NCI-H1436 (cell line): Measurements from ENCODE around the gene ELAC1.
"Not testable (repeated sequence)": the region's sequence is repeated elsewhere in the genome, so short reads cannot be mapped to it uniquely, and the experiment has no call there.

Experiments used
- DNase-seq: peaks from one replicate; lab custom pipeline; 2025; lab: John Stamatoyannopoulos, UW

The ELAC1 gene

DNA sequence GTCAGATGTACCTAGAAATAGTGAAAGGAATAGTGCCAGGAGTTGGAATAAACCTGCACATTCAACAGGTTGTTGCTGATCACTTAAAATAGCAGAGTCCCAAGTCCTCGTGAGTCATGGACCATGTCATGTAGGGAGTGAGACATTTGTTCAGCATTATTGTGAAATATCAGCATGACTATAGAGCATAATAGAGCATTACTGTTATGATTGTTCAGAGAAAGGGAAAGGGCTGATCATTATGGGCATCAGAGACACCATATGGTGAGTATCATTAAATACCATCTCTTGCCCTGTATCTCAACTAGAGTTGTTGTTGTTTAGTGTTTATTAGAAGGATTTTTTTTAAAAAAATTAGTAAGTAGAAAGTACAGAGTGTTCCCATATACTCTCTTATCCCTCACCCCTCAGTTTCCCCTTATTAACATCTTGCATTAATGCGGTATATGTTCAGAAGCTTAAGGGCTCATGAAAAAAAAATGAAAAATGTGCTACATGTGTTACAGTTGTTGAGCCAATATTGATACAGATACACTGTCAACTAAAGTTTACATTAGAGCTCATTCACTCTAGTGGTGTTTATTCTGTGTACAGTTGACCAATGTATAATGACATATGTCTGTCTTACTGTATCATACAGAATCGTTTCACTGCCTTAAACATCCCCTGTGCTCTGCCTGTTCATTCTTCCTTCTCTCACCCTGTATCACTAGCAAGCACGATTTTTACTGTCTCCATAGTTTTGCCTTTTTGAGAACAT is 5.7 kb downstream of the ELAC1 start:
- no peak for DNase-seq

DNA sequence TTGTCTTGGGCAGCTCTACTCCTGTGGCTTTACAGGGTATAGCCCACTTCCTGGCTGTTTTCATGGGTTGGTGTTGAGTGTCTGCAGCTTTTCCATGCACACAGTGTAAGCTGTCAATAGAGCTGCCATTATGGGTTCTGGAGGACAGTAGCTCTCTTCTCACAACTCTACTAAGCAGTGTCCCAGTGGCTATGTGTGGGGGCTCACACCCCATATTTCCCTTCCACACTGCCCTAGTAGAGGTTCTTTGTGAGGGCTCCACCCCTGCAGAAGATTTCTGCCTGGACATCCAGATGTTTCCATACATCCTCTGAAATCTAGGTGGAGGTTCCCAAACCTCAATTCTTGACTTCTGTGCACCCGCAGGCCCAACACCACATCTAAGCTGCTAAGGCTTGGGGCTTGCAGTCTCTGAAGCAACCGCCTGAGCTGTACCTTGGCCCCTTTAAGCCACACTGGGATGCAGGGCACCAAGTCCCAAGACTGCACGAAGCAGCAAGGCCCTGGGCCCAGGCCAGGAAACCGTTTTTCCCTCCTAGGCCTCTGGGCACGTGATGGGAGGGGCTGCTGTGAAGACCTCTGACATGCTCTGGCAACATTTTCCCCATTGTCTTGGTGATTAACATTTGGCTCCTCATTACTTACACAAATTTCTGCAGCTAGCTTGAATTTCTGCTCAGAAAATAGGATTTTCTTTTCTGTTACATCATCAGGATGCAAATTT is 9.4 kb downstream of the ELAC1 start:
- DNase-seq: no peak

DNA sequence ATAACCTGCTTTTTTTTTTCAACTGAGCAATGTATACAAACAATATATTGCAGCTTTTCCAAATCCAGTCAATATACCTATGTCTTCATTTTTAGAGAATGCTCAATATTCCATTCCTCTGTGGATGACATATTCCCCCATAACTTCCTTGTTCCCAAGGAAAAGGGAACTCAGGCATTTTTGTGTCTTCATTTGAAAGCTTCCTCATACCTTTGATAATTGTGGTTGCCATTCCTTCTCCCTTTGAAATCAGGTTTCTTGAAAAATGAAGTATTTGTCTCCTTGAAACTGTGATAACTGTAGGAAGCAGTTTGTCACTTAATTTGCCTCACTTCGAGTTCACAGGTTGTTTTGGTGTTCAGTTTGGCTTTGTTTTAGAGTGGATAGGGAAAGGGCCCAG is 13.5 kb downstream of the ELAC1 start:
- DNase-seq: no peak

DNA sequence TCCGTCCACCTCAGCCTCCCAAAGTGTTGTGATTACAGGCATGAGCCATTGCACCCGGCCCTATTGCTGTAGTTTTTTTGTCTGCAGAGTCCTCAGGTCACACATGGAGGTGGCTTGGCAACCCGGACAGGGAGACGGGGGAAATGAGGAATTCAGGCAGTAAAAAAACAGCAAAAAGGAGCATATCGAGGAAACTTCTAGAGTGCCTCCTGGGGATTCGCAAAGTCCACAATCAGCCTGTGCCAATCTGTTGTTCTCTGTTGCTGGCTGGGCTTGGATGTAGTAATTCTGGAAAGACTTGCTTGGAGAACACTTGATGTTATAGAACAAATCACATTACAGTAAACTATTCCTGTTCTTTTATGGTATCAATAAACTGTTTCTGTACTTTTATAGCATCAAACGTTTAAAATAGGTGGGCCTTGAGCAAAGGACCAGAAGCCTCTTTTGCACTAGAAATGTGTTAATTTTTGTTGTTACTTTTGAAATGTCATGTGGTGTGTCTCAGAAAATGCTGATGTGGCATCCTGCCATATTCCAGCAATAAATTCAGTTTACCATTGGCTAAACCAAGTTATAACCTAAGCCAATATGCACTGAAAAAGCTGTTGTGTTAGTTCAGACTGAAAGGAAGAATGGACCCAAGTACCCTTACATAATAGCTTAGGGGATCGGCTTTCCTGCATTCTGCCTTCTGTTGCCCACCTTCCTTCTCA is 14.4 kb downstream of the ELAC1 start:
- no peak for DNase-seq

DNA sequence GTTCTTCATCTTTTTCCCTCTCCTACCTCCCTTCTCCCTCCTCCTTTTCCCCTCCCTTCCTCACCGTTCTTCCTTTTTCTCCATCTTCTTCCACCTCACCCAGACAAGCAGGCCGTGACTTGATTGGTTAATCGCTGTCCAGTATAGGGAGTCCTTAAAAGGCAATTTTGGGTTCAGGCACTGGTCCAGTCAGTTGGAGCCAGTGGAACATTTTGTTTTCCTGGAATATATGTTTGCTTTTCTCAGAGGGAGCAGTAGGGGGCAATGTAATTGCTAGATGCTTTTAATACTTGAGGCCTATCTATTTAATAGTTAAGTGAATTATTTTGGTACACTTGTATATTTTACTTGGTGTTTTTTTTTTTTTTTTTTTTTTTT is 15.0 kb downstream of the ELAC1 start:
- no peak for DNase-seq

DNA sequence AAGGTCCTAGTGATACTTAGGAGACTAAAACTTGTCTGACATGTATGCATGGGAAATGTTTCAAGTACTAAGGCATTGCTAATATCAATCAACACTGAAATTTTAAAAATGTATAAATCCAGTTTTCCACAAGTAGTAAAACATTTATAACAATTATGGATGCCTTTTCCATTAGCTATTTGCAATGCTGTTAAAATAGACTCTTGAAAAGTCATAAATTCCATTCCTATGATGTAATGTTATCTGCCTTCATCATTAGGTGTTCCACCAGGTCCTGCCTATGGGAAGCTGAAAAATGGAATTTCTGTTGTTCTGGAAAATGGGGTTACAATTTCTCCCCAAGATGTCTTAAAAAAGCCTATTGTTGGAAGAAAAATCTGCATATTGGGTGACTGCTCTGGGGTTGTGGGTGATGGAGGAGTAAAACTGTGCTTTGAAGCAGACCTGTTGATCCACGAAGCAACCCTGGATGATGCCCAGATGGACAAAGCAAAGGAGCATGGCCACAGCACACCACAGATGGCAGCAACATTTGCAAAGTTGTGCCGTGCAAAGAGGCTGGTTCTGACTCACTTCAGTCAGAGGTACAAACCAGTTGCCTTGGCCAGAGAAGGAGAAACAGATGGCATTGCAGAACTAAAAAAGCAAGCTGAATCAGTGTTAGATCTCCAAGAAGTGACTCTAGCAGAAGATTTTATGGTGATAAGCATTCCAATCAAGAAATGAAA is 18.7 kb downstream of the ELAC1 start:
- DNase-seq: no peak

DNA sequence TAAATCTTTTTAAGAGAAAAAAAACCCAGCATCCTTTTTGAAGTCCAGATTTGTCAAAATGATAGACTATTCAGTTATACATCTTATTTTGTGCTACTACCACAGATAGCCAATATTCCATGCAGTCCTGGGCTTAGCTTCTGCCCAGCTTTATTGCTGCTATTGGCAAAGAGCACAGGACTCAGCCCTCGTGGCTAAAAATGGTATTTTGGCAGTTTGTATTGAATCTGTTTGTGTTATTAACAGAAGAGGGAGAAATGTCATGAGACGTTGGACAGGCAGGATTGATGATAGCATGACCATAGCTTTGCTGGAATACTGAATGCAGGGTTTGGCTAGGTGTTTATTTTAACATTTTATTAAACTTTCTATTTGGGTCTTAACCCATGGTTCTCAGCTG is 19.4 kb downstream of the ELAC1 start:
- DNase-seq: no peak

DNA sequence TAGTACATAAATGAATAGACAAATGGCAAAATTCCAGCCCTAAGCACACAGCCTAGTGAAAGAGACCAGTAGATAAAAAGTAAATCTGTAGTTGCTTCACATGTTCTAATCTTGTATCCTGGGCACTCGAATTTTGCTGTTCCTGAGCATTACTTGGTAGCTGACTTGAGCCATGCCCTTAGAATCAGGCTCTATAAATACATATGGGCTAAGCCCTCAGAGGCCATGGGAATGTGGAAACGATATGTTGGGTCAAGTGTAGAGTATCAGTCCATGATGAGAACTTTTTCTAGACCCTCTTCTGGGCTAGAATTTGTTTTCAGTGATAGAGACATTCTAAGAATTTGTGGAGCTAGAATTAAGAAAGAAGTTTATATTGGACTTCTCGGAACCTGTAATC is 21.9 kb downstream of the ELAC1 start:
- DNase-seq: no peak

DNA sequence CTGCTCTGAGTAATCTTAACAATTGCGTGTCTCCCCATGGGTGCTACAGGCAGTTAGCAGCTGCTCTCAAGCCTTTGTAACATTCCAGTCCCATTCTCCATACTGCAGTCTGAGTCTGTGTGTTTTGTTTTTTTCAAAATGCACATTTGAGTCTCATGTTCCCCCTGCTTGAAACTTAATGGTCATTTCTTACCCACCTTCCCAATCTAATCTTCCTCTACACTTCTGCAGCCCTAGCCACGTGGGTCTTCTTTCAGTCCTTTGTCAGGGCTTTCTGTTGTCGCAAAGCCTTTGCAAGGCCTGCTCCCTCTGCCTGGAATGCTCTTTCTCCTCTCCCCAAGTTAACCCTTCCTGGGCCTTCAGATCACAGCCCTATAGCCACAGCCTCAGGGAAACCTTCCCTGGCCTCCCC is 24.5 kb downstream of the ELAC1 start:
- DNase-seq: no peak

DNA sequence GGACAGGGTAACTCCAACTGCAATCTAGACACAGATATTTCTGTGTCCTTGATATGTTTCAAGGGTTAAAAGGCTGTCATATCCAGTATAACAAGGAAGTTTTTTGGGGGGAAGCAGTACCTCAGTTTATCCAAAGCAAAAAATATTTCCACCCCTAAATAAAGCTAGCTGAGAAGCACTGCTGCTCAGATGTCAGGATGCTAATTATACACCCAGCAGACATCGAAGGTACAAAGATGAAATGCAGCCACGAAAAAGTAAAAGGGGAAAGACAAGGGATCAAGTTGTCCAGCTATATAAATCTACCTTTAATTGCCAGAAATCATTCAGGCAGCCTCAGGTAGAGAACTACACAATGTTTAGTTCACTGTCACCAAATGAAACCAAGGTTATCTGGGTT is 26.2 kb downstream of the ELAC1 start:
- no peak for DNase-seq

DNA sequence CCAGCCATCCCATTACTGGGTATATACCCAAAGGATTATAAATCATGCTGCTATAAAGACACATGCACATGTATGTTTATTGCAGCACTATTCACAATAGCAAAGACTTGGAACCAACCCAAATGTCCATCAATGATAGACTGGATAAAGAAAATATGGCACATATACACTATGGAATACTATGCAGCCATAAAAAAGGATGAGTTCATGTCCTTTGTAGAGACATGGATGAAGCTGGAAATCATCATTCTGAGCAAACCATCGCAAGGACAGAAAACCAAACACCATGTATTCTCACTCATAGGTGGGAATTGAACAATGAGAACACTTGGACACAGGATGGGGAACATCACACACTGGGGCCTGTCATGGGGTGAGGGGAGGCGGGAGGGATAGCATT is 35.3 kb downstream of the ELAC1 start:
- DNase-seq: not testable (repeated sequence)

DNA sequence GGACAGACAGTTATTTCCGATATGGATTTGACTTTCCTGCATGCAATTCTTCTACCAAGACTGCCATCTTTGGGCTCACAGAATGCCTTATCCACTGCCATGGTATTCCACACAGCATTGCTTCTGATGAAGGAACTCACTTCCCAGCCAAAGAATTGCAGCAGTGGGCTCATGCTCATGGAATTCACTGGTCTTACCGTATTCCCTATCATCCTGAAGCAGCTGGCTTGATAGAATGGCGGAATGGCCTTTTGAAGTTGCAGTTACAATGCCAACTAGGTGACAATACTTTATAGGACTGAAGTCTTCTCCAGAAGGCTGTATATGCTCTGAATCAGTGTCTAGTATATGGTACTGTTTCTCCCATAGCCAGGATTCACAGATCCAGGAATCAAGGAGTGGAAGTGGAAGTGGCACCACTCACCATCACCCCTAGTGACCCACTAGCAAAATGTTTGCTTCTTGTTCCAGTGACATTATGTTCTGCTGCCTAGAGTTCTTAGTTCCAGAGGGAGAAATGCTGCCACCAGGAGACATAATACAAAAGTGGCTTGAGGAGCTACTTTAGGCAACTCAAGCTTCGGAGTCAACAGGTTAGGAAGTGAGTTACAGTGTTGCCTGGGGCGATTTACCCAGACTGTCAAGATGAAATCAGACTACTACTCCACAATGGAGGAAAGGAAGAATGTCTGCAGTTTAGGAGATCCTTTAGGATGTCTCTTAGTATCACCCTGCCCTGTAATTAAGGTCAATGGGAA is 38.4 kb downstream of the ELAC1 start:
- DNase-seq: no peak

DNA sequence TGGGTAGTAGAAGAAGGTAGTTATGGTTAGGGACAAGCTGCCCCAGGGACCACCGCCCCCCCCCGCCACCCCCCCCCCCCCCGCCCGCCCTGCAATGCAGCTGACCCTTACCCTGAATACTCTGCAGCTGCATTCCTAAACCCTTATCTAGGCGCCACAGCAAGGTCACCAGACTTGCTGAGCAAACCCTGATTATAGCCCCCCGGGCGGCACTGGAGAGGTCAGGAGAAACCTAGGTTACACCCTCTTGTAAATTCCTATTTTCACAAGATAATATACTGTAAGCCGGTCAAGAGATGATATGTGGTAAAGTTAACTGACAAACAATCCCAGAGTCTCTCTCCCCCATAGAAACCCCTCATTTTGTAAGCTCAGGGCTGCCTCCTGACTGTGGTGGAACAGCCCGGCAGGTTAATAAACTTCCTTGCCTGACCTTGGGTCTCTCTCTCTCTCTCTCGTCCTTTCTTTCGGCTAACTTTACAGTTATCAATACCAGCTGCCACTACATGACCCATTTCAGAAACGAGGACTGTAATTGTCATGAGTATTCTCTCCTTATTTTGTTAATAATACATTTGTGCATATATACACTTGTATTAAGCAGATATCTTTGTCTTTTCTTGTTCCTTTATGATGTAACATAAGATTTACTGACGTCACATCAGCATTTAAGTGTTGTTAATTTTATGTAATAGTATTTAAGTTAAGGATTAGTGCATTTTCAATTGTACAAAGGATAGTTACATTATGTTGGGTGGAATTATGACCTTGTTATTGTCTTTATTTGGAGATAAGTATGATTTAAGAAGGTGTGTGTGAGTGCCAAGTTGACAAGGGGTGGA is 39.3 kb downstream of the ELAC1 start:
- no peak for DNase-seq

DNA sequence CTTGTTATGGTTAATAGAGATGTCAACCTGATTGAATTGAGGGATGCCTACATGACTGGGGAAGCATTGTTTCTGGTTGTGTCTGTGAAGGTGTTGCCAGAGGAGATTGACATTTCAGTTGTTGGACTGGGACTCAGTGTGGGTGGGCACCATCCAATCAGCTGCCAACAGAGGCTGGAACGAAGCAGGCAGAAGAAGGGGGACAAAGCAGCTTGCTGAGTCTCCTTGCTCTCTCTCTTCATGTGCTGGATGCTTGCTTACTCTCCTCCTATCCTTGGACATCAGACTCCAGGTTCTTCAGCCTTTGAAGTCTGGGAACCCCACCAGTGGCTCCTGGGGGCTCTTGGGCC is 39.9 kb downstream of the ELAC1 start:
- DNase-seq: no peak

DNA sequence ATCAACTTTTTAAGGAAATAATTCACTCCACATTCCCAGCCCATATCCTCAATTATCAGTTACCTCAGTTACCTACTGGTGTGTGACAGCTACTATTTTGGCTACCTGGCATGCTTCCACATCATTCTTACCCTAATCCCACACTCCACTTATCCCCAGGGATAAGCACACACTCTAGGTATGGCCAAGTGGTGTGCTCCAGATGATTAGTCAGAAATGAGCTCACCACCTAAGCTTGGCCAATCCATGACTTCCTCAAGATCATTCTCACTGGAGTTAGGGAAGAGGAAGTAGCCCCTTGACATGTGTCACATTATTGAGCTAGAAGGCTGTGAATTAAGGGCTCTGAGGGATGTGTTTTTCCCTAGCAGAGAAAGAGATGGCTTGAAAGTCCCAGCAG is 41.2 kb downstream of the ELAC1 start:
- no peak for DNase-seq

DNA sequence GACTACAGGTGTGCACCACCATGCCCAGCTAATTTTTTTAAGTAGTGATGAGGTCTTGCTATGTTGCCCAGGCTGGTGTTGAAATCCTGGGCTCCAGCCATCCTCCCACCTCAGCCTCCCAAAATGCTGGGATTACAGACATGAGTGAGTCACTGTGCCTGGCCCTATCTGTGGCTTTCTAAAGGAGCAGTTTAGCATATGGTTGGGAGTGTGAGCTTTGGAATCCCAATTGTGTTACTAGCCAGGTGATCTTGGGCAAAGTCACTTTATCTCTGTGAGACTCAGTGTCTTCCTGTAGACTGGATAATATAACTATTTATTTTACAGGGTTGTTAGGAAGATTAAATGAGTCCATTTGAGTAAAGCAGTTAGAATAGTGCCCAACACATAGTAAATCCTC is 42.4 kb downstream of the ELAC1 start:
- DNase-seq: no peak

DNA sequence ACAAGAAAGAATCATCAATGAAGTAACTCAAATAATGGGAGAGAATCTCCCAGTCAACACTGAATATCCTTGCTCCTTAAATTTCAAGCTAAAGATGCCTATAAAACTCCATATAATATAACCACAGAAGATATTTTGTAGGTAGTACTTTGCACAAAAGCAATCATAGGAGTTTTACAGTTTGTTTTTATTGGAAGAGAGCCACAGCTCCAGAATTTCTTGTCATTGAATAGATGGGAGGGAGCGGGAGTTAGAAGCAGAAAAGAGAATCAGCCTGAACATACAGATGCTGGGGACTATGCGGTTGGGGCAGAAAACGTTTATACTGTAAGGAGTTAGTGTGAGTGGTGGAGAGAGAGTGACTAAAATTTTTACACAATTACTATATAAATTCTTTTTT is 43.9 kb downstream of the ELAC1 start:
- DNase-seq: no peak

DNA sequence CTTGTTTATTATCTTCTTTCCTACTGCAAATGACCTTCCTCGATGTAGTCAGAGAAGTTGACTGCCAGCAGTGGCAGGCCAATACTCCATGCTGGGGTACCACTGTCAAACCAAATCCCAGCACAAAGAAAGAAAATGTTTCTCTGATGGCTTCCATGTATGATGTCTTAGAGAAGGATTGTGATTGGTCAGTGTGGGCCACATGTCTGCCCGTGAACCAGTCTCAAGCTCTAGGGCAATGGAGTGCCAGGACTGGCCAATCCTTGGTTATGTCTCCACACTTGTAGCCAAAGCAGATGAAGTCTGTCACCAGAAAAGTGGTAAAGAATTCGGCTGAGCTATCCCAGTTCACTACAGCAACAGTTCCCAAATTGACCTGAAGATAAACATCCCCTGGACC is 44.6 kb downstream of the ELAC1 start:
- no peak for DNase-seq

DNA sequence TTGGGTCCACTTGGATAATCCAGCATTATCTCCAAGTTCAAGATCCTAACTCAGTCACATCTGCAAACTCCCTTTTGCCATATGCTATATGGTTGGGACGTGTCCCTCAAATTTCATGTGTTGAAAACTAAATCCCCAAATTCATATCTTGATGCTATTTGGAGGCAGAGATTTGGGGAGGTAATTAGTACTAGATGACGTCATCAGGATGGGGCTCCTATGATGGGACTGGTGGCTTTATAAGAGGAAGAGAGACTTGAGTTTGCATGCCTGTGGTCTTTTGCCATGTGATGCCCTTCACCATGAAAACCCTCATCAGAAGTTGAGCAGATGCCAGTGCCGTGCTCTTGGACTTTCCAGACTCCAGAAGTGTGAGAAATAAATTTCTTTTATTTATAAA is 45.4 kb downstream of the ELAC1 start:
- no peak for DNase-seq

DNA sequence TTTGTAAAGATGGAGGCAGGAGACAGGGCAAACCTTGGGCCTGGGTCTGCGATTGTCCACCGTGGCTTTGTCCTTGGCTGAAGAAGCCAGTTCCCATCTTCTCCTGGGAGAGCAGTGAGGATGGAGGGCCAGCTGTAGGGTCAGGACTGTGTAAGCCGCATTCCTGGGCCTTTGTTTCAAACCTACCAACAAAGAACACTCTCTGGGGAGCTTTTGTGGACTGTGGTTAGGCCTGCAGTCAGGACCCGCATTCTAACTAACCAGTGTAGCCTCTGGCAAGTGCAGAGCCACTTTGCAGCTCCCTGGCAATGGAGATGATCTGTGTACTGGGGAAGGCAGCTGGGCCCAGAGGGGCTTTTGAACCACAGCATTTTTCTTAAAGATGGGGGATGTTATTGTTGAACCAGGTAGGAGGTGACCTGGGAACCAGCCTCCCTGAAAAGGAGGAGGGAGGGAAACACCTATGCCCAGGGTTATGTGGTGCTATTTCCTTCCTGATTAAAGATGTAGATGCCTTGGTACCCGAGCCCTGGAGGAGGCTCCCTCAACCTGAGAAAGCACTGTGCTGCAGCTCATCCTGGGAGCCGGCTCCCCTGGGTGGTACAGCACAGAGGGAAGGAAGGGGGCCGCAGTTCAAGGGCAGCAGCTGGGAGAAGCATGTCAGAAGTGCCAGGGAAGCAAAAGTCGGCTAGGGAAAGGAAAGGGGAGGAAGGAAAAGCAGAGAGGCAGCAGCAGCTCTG is 49.5 kb downstream of the ELAC1 start:
- no peak for DNase-seq
